IPS-18a (cell line): ENCODE results near the gene BBLN.

Experiments
- H3K27ac ChIP-seq: one replicate; pipeline ENCODE4 v1.5.1; 2013; ENCODE audit warnings: low read length
- H3K27me3 ChIP-seq: one replicate; pipeline ENCODE4 v1.6.1; 2013; ENCODE audit warnings: mild to moderate bottlenecking, low read length; ENCODE audit not compliant: control insufficient read depth, insufficient read depth
- H3K36me3 ChIP-seq: one replicate; pipeline ENCODE4 v1.6.1; 2013; ENCODE audit warnings: low read depth, low read length; ENCODE audit not compliant: control insufficient read depth
- H3K4me1 ChIP-seq: one replicate; pipeline ENCODE4 v1.6.1; 2013; ENCODE audit warnings: low read depth, low read length; ENCODE audit not compliant: control insufficient read depth
- H3K4me3 ChIP-seq: one replicate; pipeline ENCODE4 v1.5.1; 2013; ENCODE audit warnings: low read length
- H3K9ac ChIP-seq: one replicate; pipeline ENCODE4 v1.6.1; 2013; ENCODE audit warnings: mild to moderate bottlenecking, low read length, moderate library complexity
- H3K9me3 ChIP-seq: one replicate; pipeline ENCODE4 v1.6.1; 2013; ENCODE audit warnings: low read depth, low read length; ENCODE audit not compliant: control insufficient read depth

BBLN gene

GRCh38 chr9:128162215-128163026 lies 2.4 kb downstream of the BBLN start:
- Histone ChIP-seq H3K9me3 (no peaks in the 10 kb centered on the region), H3K27me3 (no peaks in the 10 kb centered on the region), H3K9ac (no peak overlapping the region), H3K4me1 (peaks cover 5% of the 10 kb centered on the region), H3K4me3 (no peak overlapping the region), H3K27ac (no peak overlapping the region), H3K36me3 (peaks cover 32% of the 10 kb centered on the region)

DNA sequence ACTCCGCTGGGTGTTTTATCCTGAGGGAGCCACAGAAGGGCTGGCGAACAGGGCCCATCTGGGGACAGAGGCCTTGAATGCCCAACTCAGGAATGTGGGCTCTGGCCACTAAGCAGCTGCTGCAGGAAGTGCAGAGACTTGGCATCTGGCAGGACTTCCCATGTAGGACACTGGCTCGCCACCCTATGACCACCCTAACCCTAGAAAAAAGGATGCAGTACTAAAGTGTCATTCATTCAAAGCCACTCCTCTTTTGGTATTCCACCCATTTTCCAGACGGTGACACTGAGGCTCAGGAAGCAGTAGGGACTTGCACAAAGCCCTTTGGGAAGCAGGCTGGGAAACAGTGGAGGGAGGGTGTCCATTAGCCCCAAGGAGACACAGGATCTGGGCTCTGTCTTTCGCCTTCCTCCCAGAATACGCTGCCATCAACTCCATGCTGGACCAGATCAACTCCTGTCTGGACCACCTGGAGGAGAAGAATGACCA lies 3.0 kb downstream of the BBLN start:
- H3K27me3 ChIP-seq, result no peaks in the 10 kb centered on the region
- peaks cover 5% of the 10 kb centered on the region for H3K4me1 ChIP-seq
- peaks cover 36% of the 10 kb centered on the region for H3K36me3 ChIP-seq
- H3K4me3 ChIP-seq, result no peak overlapping the region
- H3K27ac ChIP-seq, result no peak overlapping the region
- H3K9ac ChIP-seq, result no peak overlapping the region
- H3K9me3 ChIP-seq, result no peaks in the 10 kb centered on the region

DNA sequence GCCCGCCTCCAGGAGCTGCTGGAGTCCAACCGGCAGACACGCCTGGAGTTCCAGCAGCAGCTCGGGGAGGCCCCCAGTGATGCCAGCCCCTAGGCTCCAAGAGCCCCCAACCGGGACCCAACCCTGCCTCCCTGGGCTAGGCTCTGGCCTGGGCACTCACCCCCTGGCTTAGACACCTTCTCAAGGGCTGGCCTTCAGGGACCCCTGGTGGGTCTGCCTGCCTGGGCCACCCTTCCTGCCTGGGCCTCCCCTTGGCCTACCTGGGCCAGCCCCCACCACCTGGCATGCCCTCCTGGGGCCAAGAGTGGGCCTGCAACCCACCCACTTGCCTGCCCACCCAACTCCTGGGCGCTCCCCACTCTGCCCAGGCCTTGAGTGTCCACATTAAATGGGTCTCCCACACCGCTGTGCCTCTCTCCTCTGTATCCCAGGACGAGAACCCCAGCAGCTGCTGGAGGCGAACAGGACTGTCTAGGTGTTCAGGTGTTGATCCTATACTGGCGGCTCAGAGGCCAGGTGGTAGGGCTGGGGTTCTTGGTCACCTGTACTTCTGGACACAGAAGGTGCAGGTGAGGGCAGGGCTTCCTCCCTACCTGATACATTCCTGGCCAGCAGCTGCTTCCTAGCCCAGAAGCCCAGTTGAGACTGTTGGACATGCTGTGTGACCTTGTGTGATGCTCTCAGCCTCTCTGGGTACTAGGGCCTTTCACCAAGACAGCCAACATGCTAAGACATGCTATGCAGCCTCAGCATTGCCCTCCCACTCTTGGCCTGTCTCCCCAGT lies 3.6 kb downstream of the BBLN start:
- H3K9me3 ChIP-seq, result no peaks in the 10 kb centered on the region
- peaks cover 5% of the 10 kb centered on the region for H3K4me1 ChIP-seq
- no peak overlapping the region for H3K27ac ChIP-seq
- H3K36me3 ChIP-seq, result peaks cover 39% of the 10 kb centered on the region
- no peaks in the 10 kb centered on the region for H3K27me3 ChIP-seq
- H3K9ac ChIP-seq, result no peak overlapping the region
- H3K4me3 ChIP-seq, result no peak overlapping the region

- H3K36me3 ChIP-seq, result peaks cover 44% of the 10 kb centered on the region
- H3K4me1 ChIP-seq, result peaks cover 5% of the 10 kb centered on the region
- H3K9me3 ChIP-seq, result no peaks in the 10 kb centered on the region
- H3K4me3 ChIP-seq, result no peak overlapping the region
- H3K9ac ChIP-seq, result no peak overlapping the region
- H3K27ac ChIP-seq, result no peak overlapping the region
- H3K27me3 ChIP-seq, result no peaks in the 10 kb centered on the region
Observed at GRCh38 chr9:128164307-128164885, 4.3 kb downstream of the BBLN start.

GRCh38 chr9:128166169-128166568 lies 6.1 kb downstream of the BBLN start:
- Histone ChIP-seq H3K9me3 (no peaks in the 10 kb centered on the region), H3K27me3 (no peaks in the 10 kb centered on the region), H3K9ac (no peak overlapping the region), H3K4me3 (no peak overlapping the region), H3K36me3 (peaks cover 51% of the 10 kb centered on the region), H3K27ac (no peak overlapping the region), H3K4me1 (no peaks in the 10 kb centered on the region)

DNA sequence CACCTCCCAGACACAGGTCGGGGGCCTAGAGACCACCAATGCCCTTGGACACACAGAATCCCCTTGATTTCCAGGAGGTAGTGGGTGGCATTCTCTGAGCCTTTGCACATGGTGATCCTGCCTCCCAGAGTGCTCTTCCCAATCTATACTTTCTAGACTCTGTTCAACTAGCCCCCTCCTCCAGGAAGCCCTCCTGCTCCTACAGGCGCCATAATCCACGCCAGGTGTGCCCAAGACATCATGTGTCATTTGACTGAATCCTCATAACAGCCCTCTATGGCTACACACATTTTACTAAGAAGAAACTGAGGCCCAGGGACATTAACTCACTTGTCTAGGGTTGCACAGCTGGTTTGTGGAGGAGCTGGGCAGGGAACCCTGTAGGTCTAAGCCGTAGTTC lies 7.1 kb downstream of the BBLN start:
- Histone ChIP-seq H3K4me3 (no peak overlapping the region), H3K9me3 (no peaks in the 10 kb centered on the region), H3K36me3 (peaks cover 49% of the 10 kb centered on the region), H3K27me3 (no peaks in the 10 kb centered on the region), H3K27ac (no peak overlapping the region), H3K4me1 (no peaks in the 10 kb centered on the region), H3K9ac (no peak overlapping the region)

- H3K27me3 ChIP-seq, result no peaks in the 10 kb centered on the region
- H3K27ac ChIP-seq, result no peak overlapping the region
- H3K9ac ChIP-seq, result no peak overlapping the region
- H3K4me3 ChIP-seq, result no peak overlapping the region
- H3K4me1 ChIP-seq, result no peaks in the 10 kb centered on the region
- peaks cover 39% of the 10 kb centered on the region for H3K36me3 ChIP-seq
- no peaks in the 10 kb centered on the region for H3K9me3 ChIP-seq
Observed at GRCh38 chr9:128168731-128169308, 8.8 kb downstream of the BBLN start.

DNA sequence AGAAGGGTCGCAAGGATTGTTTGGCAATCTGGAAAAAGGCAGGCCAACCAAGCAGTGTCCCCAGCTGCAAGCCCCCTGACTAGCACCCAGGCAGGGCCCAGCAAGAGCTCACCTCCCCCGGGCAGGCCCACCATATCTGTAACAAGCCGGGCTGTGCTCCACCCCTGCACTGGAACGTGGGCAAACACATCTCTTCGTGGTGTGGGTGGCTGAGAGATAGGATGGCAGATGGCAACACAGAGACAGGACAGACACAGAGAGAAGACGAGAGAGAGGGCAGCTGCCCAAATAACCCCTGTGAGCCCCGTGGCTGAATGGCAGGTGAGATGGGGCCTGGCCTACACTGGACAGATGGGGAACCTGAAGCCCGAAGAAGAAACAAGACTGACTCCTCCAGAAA lies 9.4 kb downstream of the BBLN start:
- peaks cover 32% of the 10 kb centered on the region for H3K36me3 ChIP-seq

GRCh38 chr9:128169925-128170324 lies 9.9 kb downstream of the BBLN start:
- Histone ChIP-seq H3K27ac (no peak overlapping the region), H3K4me3 (no peak overlapping the region), H3K36me3 (peaks cover 33% of the 10 kb centered on the region), H3K27me3 (no peaks in the 10 kb centered on the region), H3K9ac (no peak overlapping the region), H3K9me3 (no peaks in the 10 kb centered on the region), H3K4me1 (no peaks in the 10 kb centered on the region)

More for the DNA sequence above, 9.4 kb downstream of the BBLN start:
- Histone ChIP-seq H3K27me3 (no peaks in the 10 kb centered on the region), H3K4me1 (no peaks in the 10 kb centered on the region), H3K9me3 (no peaks in the 10 kb centered on the region), H3K9ac (no peak overlapping the region), H3K27ac (no peak overlapping the region), H3K4me3 (no peak overlapping the region)

DNA sequence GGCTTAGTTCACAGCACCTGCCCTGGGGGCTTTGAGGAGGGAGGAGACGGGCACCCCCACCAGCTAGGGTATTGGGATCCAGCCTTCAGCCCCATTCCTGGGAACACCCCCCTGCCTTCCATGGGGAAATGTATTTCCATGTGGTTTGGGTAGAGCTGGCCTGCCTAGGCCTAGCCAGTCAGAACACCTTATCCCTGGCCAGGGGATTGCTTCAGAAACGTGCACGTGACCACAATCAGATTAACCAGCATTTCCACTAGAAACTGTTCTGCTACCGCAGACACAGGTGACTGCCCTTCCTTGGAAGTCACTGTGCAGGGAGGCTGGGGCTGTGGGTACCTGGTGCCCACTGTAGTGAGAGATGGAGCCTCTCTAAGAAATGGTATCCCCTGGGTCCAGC lies 14.0 kb downstream of the BBLN start:
- Histone ChIP-seq H3K4me1 (no peaks in the 10 kb centered on the region), H3K9ac (no peak overlapping the region), H3K9me3 (no peaks in the 10 kb centered on the region), H3K36me3 (peaks cover 52% of the 10 kb centered on the region), H3K4me3 (no peak overlapping the region), H3K27me3 (no peaks in the 10 kb centered on the region), H3K27ac (no peak overlapping the region)

GRCh38 chr9:128175102-128175563 lies 15.1 kb downstream of the BBLN start:
- H3K9me3 ChIP-seq, result no peaks in the 10 kb centered on the region
- no peaks in the 10 kb centered on the region for H3K27me3 ChIP-seq
- H3K4me1 ChIP-seq, result no peaks in the 10 kb centered on the region
- no peak overlapping the region for H3K4me3 ChIP-seq
- H3K9ac ChIP-seq, result no peak overlapping the region
- H3K36me3 ChIP-seq, result peaks cover 50% of the 10 kb centered on the region
- H3K27ac ChIP-seq, result no peak overlapping the region
